BE2C (cell line): Measurements from ENCODE around the gene GBE1.

Source experiments
- DNase-seq: peaks from one replicate; pipeline ENCODE4 v3.0.0-alpha.2; 2020
- H3K27me3 ChIP-seq: fragments of 250-450 bp; sonication (Bioruptor Pico); 2 replicates; pipeline ENCODE4 v1.5.1; 2020; ENCODE audit warnings: mild to moderate bottlenecking
- H3K36me3 ChIP-seq: fragments of 250-450 bp; sonication (Bioruptor Pico); 2 replicates; pipeline ENCODE4 v1.5.1; 2020; ENCODE audit warnings: mild to moderate bottlenecking
- H3K4me1 ChIP-seq: fragments of 250-450 bp; sonication (Bioruptor Pico); 2 replicates; pipeline ENCODE4 v1.5.1; 2020
- H3K4me3 ChIP-seq: 2 replicates; pipeline ENCODE4 v1.5.1; 2011; ENCODE audit warnings: low read depth, low read length
- H3K9me3 ChIP-seq: fragments of 250-450 bp; sonication (Bioruptor Pico); 2 replicates; pipeline ENCODE4 v1.5.1; 2020
- TF ChIP-seq, protein P1 (sequence below): IDR thresholded peaks from 2 replicates; pipeline ENCODE4 v1.5.1; 2012; ENCODE audit warnings: mild to moderate bottlenecking, low read depth, low read length

The GBE1 gene

GRCh38 chr3:81620849-81621248, 140.6 kb downstream of the GBE1 start:
- H3K36me3 ChIP-seq, result no peaks in the 10 kb centered on the region
- no peak overlapping the region for H3K4me3 ChIP-seq
- H3K27me3 ChIP-seq, result no peaks in the 10 kb centered on the region
- H3K4me1 ChIP-seq, result no peaks in the 10 kb centered on the region
- TF ChIP-seq, protein P1, sequence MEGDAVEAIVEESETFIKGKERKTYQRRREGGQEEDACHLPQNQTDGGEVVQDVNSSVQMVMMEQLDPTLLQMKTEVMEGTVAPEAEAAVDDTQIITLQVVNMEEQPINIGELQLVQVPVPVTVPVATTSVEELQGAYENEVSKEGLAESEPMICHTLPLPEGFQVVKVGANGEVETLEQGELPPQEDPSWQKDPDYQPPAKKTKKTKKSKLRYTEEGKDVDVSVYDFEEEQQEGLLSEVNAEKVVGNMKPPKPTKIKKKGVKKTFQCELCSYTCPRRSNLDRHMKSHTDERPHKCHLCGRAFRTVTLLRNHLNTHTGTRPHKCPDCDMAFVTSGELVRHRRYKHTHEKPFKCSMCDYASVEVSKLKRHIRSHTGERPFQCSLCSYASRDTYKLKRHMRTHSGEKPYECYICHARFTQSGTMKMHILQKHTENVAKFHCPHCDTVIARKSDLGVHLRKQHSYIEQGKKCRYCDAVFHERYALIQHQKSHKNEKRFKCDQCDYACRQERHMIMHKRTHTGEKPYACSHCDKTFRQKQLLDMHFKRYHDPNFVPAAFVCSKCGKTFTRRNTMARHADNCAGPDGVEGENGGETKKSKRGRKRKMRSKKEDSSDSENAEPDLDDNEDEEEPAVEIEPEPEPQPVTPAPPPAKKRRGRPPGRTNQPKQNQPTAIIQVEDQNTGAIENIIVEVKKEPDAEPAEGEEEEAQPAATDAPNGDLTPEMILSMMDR, result no peak
- DNase-seq, result no peak
- no peaks in the 10 kb centered on the region for H3K9me3 ChIP-seq

DNA sequence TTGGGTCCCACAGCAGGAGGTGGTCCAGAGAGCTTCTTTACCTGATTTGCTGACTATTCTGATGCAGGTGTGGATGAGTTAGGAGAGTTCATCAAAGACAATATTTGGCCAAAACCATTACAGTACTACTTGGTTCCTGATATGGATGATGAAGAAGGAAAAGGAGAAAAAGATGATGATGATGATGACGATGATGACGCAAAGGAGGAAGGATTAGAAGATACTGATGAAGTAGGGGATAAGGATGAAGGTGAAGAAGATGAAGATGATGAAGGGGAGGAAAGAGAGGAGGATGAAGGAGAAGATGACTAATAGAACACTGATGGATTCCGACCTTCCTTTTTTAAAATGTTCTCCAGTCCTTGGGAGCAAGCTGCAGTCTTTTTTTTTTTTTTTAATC, 148.7 kb downstream of the GBE1 start:
- no peaks in the 10 kb centered on the region for H3K9me3 ChIP-seq
- H3K27me3 ChIP-seq, result no peaks in the 10 kb centered on the region
- no peaks in the 10 kb centered on the region for H3K4me1 ChIP-seq
- no peak overlapping the region for H3K4me3 ChIP-seq
- DNase-seq, result no peak
- H3K36me3 ChIP-seq, result no peaks in the 10 kb centered on the region
- TF ChIP-seq, protein P1, result no peak

DNA sequence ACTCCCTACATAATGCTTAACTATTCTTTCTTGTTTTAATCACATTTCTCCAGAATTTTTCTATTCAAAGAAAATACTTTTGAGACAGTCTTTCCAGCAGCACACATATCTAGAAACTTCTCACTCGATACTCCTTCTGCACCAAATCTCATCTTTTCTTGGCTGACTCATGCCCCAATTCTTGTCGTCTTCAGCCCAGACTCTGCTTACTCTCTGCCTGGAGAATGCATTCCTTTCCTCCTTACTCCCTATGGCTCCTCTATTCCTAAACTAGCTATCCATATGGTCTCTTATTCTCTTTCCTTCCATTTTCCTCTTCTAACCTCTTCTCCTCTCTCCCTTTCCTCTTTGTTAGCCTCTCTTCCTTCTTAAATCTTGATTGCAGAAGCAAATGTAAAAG, 158.7 kb downstream of the GBE1 start:
- TF ChIP-seq, protein P1, result no peak
- H3K4me1 ChIP-seq, result no peaks in the 10 kb centered on the region

GRCh38 chr3:81601707-81602305, 159.6 kb downstream of the GBE1 start:
- H3K36me3 ChIP-seq, result no peaks in the 10 kb centered on the region
- DNase-seq, result no peak
- H3K27me3 ChIP-seq, result no peaks in the 10 kb centered on the region
- TF ChIP-seq, protein P1, result no peak
- H3K4me3 ChIP-seq, result no peak overlapping the region
- H3K9me3 ChIP-seq, result no peaks in the 10 kb centered on the region
- H3K4me1 ChIP-seq, result no peaks in the 10 kb centered on the region

More for the DNA sequence above, 158.7 kb downstream of the GBE1 start:
- no peaks in the 10 kb centered on the region for H3K36me3 ChIP-seq
- no peak overlapping the region for H3K4me3 ChIP-seq
- no peak for DNase-seq
- no peaks in the 10 kb centered on the region for H3K27me3 ChIP-seq
- no peaks in the 10 kb centered on the region for H3K9me3 ChIP-seq

DNA sequence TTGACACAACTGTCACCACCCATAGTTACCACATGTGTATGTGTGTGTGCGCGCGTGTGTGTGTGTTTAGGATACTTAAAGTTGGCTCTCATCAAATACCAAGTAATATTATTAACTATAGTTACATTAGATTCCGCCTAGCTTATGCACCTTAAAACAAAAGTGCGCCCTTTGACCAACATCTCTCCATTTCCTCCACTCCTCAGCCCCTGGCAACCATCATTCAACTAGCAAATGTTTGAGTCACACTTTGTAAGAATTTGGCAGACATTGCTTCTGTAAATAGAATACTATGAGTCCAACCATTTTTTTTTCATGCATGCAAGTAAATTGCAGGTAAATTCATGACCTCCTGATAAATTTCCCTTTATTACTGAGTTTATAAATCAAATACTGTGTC, 169.3 kb downstream of the GBE1 start:
- no peak overlapping the region for H3K4me3 ChIP-seq
- no peak for DNase-seq

GRCh38 chr3:81585937-81586336, 175.5 kb downstream of the GBE1 start:
- DNase-seq, result no peak
- no peak overlapping the region for H3K4me3 ChIP-seq
- H3K27me3 ChIP-seq, result no peaks in the 10 kb centered on the region
- TF ChIP-seq, protein P1, result no peak
- no peaks in the 10 kb centered on the region for H3K36me3 ChIP-seq
- H3K4me1 ChIP-seq, result no peaks in the 10 kb centered on the region; the same call in 1 of the 2 replicates
- no peaks in the 10 kb centered on the region for H3K9me3 ChIP-seq

More for the DNA sequence above, 169.3 kb downstream of the GBE1 start:
- Histone ChIP-seq H3K27me3 (no peaks in the 10 kb centered on the region), H3K9me3 (no peaks in the 10 kb centered on the region), H3K36me3 (no peaks in the 10 kb centered on the region), H3K4me1 (no peaks in the 10 kb centered on the region)
- TF ChIP-seq, protein P1, result no peak
